ENCODE data around the gene MRPS34.

GRCh38 chr16:1780677-1781072 lies 7.7 kb upstream of the MRPS34 start:
- TF ChIP-seq POLR2AphosphoS5 (IDR thresholded peaks at IDR 0.05), result no peak
- TF ChIP-seq, protein P1, sequence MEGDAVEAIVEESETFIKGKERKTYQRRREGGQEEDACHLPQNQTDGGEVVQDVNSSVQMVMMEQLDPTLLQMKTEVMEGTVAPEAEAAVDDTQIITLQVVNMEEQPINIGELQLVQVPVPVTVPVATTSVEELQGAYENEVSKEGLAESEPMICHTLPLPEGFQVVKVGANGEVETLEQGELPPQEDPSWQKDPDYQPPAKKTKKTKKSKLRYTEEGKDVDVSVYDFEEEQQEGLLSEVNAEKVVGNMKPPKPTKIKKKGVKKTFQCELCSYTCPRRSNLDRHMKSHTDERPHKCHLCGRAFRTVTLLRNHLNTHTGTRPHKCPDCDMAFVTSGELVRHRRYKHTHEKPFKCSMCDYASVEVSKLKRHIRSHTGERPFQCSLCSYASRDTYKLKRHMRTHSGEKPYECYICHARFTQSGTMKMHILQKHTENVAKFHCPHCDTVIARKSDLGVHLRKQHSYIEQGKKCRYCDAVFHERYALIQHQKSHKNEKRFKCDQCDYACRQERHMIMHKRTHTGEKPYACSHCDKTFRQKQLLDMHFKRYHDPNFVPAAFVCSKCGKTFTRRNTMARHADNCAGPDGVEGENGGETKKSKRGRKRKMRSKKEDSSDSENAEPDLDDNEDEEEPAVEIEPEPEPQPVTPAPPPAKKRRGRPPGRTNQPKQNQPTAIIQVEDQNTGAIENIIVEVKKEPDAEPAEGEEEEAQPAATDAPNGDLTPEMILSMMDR (IDR thresholded peaks at IDR 0.05), result no peak

Measured in gastroesophageal sphincter (tissue), 3 donors.